ENCODE data around the gene GC. TPM values are rescaled to one million over a fixed set of nuclear protein-coding genes. Genes with fewer than 3 reads are reported as not detected.
A peak's percentile ranks its signal among the peaks of the same experiment; 100 is the strongest.
"Not testable (repeated sequence)": the region's sequence is repeated elsewhere in the genome, so short reads cannot be mapped to it uniquely, and the experiment has no call there.

GC gene
- 3,366 TPM for total RNA-seq

- peak; percentile 71 for ATAC-seq
- no peak for DNase-seq (ENCODE audit: low spot score)
Measured at GRCh38 chr4:71783972-71784371, at the start of gene GC. TSS of gene GC (minus strand) at chr4:71784079. CDS start at chr4:71784018, 61 bp downstream.

GRCh38 chr4:71833232-71833900 lies 49.5 kb upstream of the GC start:
- no peak for DNase-seq (ENCODE audit: low spot score)
- ATAC-seq, result no peak

- ATAC-seq, result no peak
- no peak for DNase-seq (ENCODE audit: low spot score)
Measured at GRCh38 chr4:71832049-71832448, 48.2 kb upstream of the GC start.

- DNase-seq (ENCODE audit: low spot score) (no peak), ATAC-seq (no peak)
Measured at GRCh38 chr4:71830497-71831190, 46.8 kb upstream of the GC start.

GRCh38 chr4:71828470-71828869 lies 44.6 kb upstream of the GC start:
- ATAC-seq (no peak), DNase-seq (ENCODE audit: low spot score) (no peak)

GRCh38 chr4:71827826-71828225 lies 43.9 kb upstream of the GC start:
- DNase-seq (ENCODE audit: low spot score) (no peak), ATAC-seq (no peak)

GRCh38 chr4:71816676-71817303 lies 32.9 kb upstream of the GC start:
- DNase-seq (ENCODE audit: low spot score), result no peak
- peak; percentile 85 for ATAC-seq

- DNase-seq (ENCODE audit: low spot score), result no peak
- peak; percentile 47 for ATAC-seq
Measured at GRCh38 chr4:71814433-71814832, 30.6 kb upstream of the GC start.

GRCh38 chr4:71809805-71810204 lies 25.9 kb upstream of the GC start:
- not testable (repeated sequence) for DNase-seq (ENCODE audit: low spot score)
- ATAC-seq, result peak; percentile 53

GRCh38 chr4:71807469-71807868 lies 23.6 kb upstream of the GC start:
- ATAC-seq (no peak), DNase-seq (ENCODE audit: low spot score) (no peak)

- DNase-seq (ENCODE audit: low spot score), result not testable (repeated sequence)
- peak; percentile 69 for ATAC-seq
Measured at GRCh38 chr4:71805230-71805629, 21.4 kb upstream of the GC start.

GRCh38 chr4:71804017-71804697 lies 20.3 kb upstream of the GC start:
- ATAC-seq, result peak; percentile 71
- DNase-seq (ENCODE audit: low spot score), result not testable (repeated sequence)

- DNase-seq (ENCODE audit: low spot score), result no peak
- ATAC-seq, result no peak
Measured at GRCh38 chr4:71785959-71786358, 2.1 kb upstream of the GC start.

- peak; percentile 71 for ATAC-seq
Measured at GRCh38 chr4:71784569-71785197, 804 bp upstream of the GC start.

GRCh38 chr4:71777891-71778290 lies 6.0 kb downstream of the GC start:
- ATAC-seq, result no peak
- no peak for DNase-seq (ENCODE audit: low spot score)

More at GRCh38 chr4:71784569-71785197, 804 bp upstream of the GC start:
- no peak for DNase-seq (ENCODE audit: low spot score)

- ATAC-seq (no peak), DNase-seq (ENCODE audit: low spot score) (no peak)
Measured at GRCh38 chr4:71775449-71775848, 8.4 kb downstream of the GC start.

- DNase-seq (ENCODE audit: low spot score) (no peak), ATAC-seq (peak; percentile 29)
Measured at GRCh38 chr4:71774136-71774535, 9.7 kb downstream of the GC start.

- DNase-seq (ENCODE audit: low spot score), result no peak
- peak; percentile 56 for ATAC-seq
Measured at GRCh38 chr4:71773004-71773403, 10.9 kb downstream of the GC start.

- peak; percentile 15 for ATAC-seq
- DNase-seq (ENCODE audit: low spot score), result no peak
Measured at GRCh38 chr4:71772592-71772991, 11.3 kb downstream of the GC start.

GRCh38 chr4:71771613-71772012 lies 12.3 kb downstream of the GC start:
- ATAC-seq (peak; percentile 43), DNase-seq (ENCODE audit: low spot score) (no peak)

- DNase-seq (ENCODE audit: low spot score), result no peak
- no peak for ATAC-seq
Measured at GRCh38 chr4:71769434-71769833, 14.4 kb downstream of the GC start.

Data from left lobe of liver (tissue), 2 donors.